SW 1271 (cell line): ENCODE results near the gene CRB2.

Experiments
- DNase-seq, 2 experiments: peaks; one replicate each; lab custom pipeline; 2025; lab: John Stamatoyannopoulos, UW

Gene CRB2

GRCh38 chr9:123421801-123422455, 65.9 kb downstream of the CRB2 start:
- no peak for DNase-seq

- no peak for DNase-seq
Measured at GRCh38 chr9:123422635-123423310, 66.8 kb downstream of the CRB2 start.

GRCh38 chr9:123423311-123423640, 67.3 kb downstream of the CRB2 start:
- no peak for DNase-seq

GRCh38 chr9:123424131-123424530, 68.1 kb downstream of the CRB2 start:
- DNase-seq, result no peak

- DNase-seq, result no peak
Measured at GRCh38 chr9:123424552-123425225, 68.7 kb downstream of the CRB2 start.

- DNase-seq, result no peak
Measured at GRCh38 chr9:123425261-123425821, 69.3 kb downstream of the CRB2 start.

GRCh38 chr9:123425836-123426365, 69.9 kb downstream of the CRB2 start:
- DNase-seq, result no peak

GRCh38 chr9:123426406-123426805, 70.4 kb downstream of the CRB2 start:
- DNase-seq, result no peak
